Chondrocyte (in vitro differentiated cells): ENCODE data around the gene SLC35B2. TPM values are rescaled to one million over a fixed set of nuclear protein-coding genes. Genes with fewer than 3 reads are reported as not detected.

Experiments used
- DNase-seq: peaks from one replicate; pipeline ENCODE4 v3.0.0; 2021; ENCODE audit warnings: mixed read lengths, low spot score
- H3K27ac Mint-ChIP-seq: one replicate; pipeline ENCODE4 v1.8.0; 2021; ENCODE audit warnings: mild to moderate bottlenecking, moderate library complexity, mixed read lengths; ENCODE audit not compliant: unreplicated experiment
- H3K27me3 Mint-ChIP-seq: 2 replicates; pipeline ENCODE4 v1.8.0; 2021; ENCODE audit warnings: low read depth, mixed read lengths
- H3K36me3 Mint-ChIP-seq: 2 replicates; pipeline ENCODE4 v1.8.0; 2021; ENCODE audit warnings: low read depth, mixed read lengths
- H3K4me1 Mint-ChIP-seq: 2 replicates; pipeline ENCODE4 v1.8.0; 2021; ENCODE audit warnings: low read depth, mild to moderate bottlenecking, mixed read lengths
- H3K4me3 Mint-ChIP-seq: one replicate; pipeline ENCODE4 v1.8.0; 2021; ENCODE audit warnings: mild to moderate bottlenecking, moderate library complexity, mixed read lengths; ENCODE audit not compliant: unreplicated experiment
- H3K9me3 Mint-ChIP-seq: 2 replicates; pipeline ENCODE4 v1.8.0; 2021; ENCODE audit warnings: low read depth, mixed read lengths
- total RNA-seq: library from RNA; stranded (reverse); gene quantifications from 3 replicates; pipeline ENCODE4 v1.2.1, GENCODE V29; 2021
- TF ChIP-seq, protein P1 (sequence below): fragments of 200-600 bp; sonication (generic); IDR thresholded peaks from 2 replicates; pipeline ENCODE4 v1.5.0; 2021; ENCODE audit warnings: antibody characterized with exemption, mild to moderate bottlenecking, moderate library complexity

Gene SLC35B2
- total RNA-seq, 1 donor from 2014 or later, result 71.5 TPM

DNA sequence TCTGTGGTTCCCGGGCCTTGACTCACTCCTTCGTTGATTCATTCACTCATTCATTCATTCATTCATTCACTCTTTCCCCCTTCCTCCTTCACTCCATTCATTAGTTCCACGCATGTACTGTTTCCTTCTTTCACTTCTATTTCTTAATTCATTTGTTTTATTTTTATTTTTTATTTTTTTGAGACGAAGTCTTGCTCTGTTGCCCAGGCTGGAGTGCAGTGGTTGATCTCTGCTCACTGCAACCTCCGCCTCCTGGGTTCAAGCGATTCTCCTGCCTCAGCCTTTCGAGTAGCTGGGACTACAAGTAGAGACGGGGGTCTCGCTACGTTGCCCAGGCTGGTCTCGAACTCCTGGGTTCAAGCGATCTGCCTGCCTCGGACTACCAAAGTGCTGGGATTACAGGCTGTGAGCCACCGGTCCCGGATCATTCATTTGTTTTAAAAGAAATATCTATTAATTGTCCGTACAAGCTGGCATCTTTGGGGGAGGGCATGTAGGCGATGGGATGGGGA is 8.4 kb upstream of the SLC35B2 start:
- peak overlapping the region; percentile 84 for H3K4me3 Mint-ChIP-seq
- peaks cover 15% of the 10 kb centered on the region for H3K27me3 Mint-ChIP-seq

DNA sequence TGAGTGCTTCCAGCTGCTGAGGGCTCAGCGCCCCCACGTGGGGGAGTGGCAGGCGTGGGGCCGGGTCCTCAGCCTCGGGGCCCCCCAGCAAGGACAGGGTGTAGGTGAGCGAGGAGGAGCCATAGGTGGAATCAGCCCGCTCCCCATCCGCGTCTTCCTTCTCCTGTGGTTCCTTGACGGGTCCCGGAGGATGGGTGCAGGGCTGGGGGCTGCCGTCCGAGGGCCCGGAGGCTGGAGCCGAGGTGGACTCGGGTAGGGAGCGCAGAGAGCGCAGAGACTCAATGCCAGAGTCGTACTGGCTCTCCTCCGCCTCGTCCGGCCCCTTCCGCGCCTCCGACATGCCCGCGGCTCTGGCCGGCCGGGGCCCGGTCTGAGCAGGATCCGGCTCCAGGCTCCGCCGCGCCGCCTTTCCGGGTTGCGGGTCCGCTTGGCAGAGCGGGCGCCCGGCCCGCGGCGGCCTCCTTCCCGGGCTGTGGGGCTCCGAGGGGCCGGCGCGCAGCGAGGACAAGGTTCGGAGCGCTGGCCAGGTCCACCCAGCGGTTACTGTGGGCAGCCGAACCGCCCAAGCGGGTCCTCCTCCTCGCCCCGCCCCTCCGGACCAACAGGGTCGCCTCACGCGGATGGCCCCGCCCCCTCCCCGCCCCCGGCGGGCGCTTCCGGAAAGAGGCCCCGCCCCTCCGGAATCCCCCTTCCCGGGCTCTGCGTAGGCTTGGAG is 7.8 kb upstream of the SLC35B2 start, which contains the start of gene NFKBIE:
TSS of gene NFKBIE (minus strand) at position 545 of the 715 bp plus-strand sequence. CDS start at position 340, 205 bp downstream.
- Mint-ChIP-seq H3K36me3 (no peaks in the 10 kb centered on the region), H3K9me3 (no peaks in the 10 kb centered on the region), H3K4me1 (peaks cover 36% of the 10 kb centered on the region), H3K27me3 (peaks cover 15% of the 10 kb centered on the region), H3K4me3 (peak within 1 kb of the TSS; percentile 84), H3K27ac (peak within 1 kb of the TSS; percentile 84)
- peak; percentile 95 for DNase-seq
- TF ChIP-seq, protein P1, sequence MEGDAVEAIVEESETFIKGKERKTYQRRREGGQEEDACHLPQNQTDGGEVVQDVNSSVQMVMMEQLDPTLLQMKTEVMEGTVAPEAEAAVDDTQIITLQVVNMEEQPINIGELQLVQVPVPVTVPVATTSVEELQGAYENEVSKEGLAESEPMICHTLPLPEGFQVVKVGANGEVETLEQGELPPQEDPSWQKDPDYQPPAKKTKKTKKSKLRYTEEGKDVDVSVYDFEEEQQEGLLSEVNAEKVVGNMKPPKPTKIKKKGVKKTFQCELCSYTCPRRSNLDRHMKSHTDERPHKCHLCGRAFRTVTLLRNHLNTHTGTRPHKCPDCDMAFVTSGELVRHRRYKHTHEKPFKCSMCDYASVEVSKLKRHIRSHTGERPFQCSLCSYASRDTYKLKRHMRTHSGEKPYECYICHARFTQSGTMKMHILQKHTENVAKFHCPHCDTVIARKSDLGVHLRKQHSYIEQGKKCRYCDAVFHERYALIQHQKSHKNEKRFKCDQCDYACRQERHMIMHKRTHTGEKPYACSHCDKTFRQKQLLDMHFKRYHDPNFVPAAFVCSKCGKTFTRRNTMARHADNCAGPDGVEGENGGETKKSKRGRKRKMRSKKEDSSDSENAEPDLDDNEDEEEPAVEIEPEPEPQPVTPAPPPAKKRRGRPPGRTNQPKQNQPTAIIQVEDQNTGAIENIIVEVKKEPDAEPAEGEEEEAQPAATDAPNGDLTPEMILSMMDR, result peak; percentile 77

More for the DNA sequence above, 8.4 kb upstream of the SLC35B2 start:
- TF ChIP-seq, protein P1, result no peak
- peaks cover 36% of the 10 kb centered on the region for H3K4me1 Mint-ChIP-seq
- DNase-seq, result peak; percentile 68
- no peaks in the 10 kb centered on the region for H3K36me3 Mint-ChIP-seq
- no peaks in the 10 kb centered on the region for H3K9me3 Mint-ChIP-seq
- H3K27ac Mint-ChIP-seq, result peak overlapping the region; percentile 74

DNA sequence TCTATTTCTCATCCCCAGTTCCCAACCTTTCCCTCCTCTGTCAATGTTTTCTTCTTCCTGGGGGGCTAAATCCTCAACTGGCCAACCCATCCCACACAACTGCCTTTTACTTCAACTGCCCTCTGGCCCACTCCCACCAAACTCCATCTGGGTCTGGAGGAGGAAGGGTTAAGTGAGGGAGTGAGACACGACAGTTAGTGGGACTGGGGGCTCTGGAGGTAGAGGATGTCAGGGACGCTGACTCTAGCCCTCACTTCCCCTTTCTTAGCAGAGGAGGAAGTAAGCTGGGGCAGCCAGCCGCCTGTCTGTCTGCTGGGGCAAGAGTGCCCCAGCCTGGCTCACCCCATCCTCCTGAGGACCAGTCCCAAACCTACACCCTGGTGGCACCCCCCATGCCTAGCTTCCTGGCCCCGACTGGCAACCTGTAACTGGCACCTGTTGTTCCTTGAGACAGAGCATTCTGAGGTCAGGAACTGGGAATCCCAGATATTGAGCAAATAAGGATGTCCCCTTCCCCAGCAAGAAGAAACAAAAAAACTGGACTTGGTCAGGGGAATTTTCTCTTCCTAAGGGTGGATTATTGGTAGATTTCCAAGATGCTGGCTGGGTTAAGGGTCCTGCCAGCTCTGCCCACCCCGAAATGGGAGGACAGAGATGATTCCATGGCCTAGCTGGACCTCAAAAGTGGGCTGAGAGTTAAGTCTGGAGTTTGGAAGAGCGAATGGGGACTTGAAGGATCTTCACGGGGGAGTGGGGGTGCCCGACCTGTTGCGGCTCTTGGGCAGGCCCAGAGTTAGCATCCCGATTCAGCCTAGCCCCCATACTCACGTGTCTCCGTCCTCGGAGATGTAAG is 7.1 kb upstream of the SLC35B2 start:
- TF ChIP-seq, protein P1, result no peak
- Mint-ChIP-seq H3K27ac (peak overlapping the region; percentile 84), H3K27me3 (peaks cover 8% of the 10 kb centered on the region), H3K9me3 (no peaks in the 10 kb centered on the region), H3K4me3 (peak overlapping the region; percentile 84), H3K36me3 (no peaks in the 10 kb centered on the region), H3K4me1 (peaks cover 32% of the 10 kb centered on the region)
- DNase-seq, result peak; percentile 55

DNA sequence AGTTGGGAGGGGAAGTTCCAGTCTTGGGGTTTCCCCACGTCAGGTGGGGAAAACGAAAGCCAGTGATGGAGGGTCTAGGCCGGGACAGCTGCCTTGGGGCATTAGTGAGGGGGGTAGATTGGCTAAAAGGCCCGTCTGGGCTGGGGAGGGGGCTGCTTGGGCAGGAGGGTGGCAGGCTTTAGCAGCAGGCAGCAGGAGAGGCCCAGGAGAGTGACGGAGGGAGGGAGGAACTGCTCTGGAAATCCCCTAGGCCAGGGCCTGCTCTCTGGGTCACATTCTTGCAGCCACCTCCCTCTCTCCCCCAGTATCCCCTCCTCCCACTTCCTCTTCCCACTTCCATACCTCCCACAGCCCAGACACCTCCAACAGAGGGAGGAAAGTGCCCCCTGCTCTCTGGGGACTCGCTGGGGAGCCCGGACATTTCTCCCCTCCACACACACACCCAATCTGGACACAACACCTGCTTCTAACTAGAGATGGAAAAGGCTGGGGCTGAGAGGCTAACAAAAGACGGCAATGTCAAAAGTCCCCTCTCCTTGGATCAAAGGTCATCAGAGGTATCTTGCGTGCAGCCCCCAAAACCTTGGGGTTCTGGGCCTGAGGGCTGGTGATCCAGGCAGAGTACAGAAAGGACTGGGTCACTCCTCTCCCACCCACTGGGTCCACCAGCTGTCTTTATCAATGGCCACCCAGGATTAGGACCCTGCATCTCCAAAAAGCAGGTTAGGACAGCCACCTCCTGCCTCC is 6.2 kb upstream of the SLC35B2 start:
- TF ChIP-seq, protein P1, result no peak
- DNase-seq, result peak; percentile 51
- Mint-ChIP-seq H3K4me1 (peaks cover 32% of the 10 kb centered on the region), H3K27me3 (no peaks in the 10 kb centered on the region), H3K4me3 (peak overlapping the region; percentile 84), H3K27ac (peak overlapping the region; percentile 74), H3K9me3 (no peaks in the 10 kb centered on the region), H3K36me3 (no peaks in the 10 kb centered on the region)
